D341Med (cell line): ENCODE data around the gene LUZP4.
"Not testable (repeated sequence)": the region's sequence is repeated elsewhere in the genome, so short reads cannot be mapped to it uniquely, and the experiment has no call there.

Experiments
- DNase-seq: peaks from one replicate; pipeline ENCODE4 v3.0.0; 2012; ENCODE audit warnings: low spot score

LUZP4 gene

GRCh38 chrX:115337491-115338144 lies 48.1 kb downstream of the LUZP4 start:
- DNase-seq, result no peak

- DNase-seq, result no peak
These were observed 50.0 kb downstream of the LUZP4 start for GRCh38 chrX:115339441-115340025.

GRCh38 chrX:115341421-115341820 lies 51.9 kb downstream of the LUZP4 start:
- DNase-seq, result no peak

GRCh38 chrX:115344885-115345614 lies 55.5 kb downstream of the LUZP4 start:
- DNase-seq, result no peak

GRCh38 chrX:115345615-115346014 lies 56.1 kb downstream of the LUZP4 start:
- DNase-seq, result no peak

GRCh38 chrX:115346738-115347137 lies 57.2 kb downstream of the LUZP4 start:
- not testable (repeated sequence) for DNase-seq

- DNase-seq, result no peak
These were observed 59.1 kb downstream of the LUZP4 start for GRCh38 chrX:115348446-115349225.

GRCh38 chrX:115350711-115351381 lies 61.3 kb downstream of the LUZP4 start:
- DNase-seq, result no peak

GRCh38 chrX:115356369-115356768 lies 66.9 kb downstream of the LUZP4 start:
- DNase-seq, result no peak
